Measurements from ENCODE around the gene MAGOH. TPM values are rescaled to one million over a fixed set of nuclear protein-coding genes. Genes with fewer than 3 reads are reported as not detected.

The MAGOH gene
- total and polyA plus RNA-seq, 2 of the 13 experiments (the other 11 are each of a cell fraction or from before 2014, with no cell fraction given) = 24.1 to 87.0 TPM

DNA sequence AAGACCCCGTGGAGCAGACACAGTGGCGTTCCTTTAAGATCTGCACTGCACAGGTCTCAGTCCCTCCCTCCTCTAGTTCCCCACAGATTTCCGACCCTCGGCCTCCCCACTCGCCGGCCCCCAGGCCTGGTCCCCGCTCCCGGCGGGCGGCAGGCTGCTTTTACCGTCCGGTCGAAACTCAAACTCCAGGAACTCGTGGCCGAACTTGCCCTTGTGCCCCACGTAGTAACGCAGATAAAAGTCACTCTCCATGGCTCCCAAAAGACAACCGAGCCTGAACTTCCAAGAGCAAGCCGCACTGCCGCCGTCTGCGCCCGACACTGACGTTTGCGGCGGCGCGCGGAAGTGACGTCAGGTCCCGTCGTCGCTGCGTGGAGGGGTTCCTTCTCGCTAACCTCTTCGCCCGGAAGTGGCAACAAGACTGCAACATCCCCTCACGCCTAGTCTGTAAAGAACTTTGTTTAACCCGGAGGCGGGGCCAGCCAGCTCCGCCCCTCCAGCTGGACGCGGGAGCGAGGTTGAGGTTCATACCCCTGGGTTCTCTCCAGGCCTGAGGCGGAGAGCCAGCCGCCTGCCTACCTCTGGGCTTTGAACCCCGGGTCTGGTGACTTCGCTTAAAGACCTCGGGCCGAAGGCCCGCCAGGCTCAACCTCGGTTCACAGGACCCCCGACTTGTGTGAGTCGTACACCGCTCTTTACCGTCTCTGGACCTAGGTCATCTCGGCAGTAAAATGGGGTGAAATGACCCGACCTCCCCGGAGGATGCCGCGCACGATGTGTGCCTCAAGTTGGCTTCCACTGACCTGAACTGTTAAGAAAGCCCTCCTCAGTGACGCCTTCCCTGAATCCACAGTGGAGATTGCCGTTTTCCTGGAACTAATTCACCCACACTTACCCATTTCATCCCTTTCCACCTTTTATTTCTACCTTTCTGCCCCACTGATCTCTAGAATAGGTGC, at the start of gene MAGOH (continued):
- TF ChIP-seq RAD21 (CRISPR knock-in tag; IDR thresholded peaks at IDR 0.05) = peak; percentile 32; the same call in 1 of the 2 replicates
- no peak for TF ChIP-seq IKZF4 (CRISPR knock-in tag; IDR thresholded peaks at IDR 0.05; ENCODE audit: borderline replicate concordance, low read depth, not compliant biosample characterization)
- no peak for TF ChIP-seq PAX8 (CRISPR knock-in tag; IDR thresholded peaks at IDR 0.05; ENCODE audit: borderline replicate concordance)
- TF ChIP-seq, protein P1, sequence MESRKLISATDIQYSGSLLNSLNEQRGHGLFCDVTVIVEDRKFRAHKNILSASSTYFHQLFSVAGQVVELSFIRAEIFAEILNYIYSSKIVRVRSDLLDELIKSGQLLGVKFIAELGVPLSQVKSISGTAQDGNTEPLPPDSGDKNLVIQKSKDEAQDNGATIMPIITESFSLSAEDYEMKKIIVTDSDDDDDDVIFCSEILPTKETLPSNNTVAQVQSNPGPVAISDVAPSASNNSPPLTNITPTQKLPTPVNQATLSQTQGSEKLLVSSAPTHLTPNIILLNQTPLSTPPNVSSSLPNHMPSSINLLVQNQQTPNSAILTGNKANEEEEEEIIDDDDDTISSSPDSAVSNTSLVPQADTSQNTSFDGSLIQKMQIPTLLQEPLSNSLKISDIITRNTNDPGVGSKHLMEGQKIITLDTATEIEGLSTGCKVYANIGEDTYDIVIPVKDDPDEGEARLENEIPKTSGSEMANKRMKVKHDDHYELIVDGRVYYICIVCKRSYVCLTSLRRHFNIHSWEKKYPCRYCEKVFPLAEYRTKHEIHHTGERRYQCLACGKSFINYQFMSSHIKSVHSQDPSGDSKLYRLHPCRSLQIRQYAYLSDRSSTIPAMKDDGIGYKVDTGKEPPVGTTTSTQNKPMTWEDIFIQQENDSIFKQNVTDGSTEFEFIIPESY (CRISPR knock-in tag; IDR thresholded peaks at IDR 0.05) = peak; percentile 2; the same call in 1 of the 2 replicates
- TF ChIP-seq PPARG (CRISPR knock-in tag; conservative IDR thresholded peaks at IDR 0.05) = no peak; the same call in 1 of the 2 replicates
- TF ChIP-seq MED8 (CRISPR knock-in tag; IDR thresholded peaks at IDR 0.05; ENCODE audit: insufficient replicate concordance) = peak; percentile 73
- 0 out of 2 replicates have a peak, but pooled peaks have one; percentile 23 for TF ChIP-seq ZNF782 (CRISPR knock-in tag; IDR thresholded peaks at IDR 0.05; ENCODE audit: borderline replicate concordance)
- no peak for TF ChIP-seq ZNF337 (CRISPR knock-in tag; IDR thresholded peaks at IDR 0.05; ENCODE audit: borderline replicate concordance, low read depth)
- no peak for TF ChIP-seq ZNF557 (CRISPR knock-in tag; IDR thresholded peaks at IDR 0.05)
- TF ChIP-seq, protein P2, sequence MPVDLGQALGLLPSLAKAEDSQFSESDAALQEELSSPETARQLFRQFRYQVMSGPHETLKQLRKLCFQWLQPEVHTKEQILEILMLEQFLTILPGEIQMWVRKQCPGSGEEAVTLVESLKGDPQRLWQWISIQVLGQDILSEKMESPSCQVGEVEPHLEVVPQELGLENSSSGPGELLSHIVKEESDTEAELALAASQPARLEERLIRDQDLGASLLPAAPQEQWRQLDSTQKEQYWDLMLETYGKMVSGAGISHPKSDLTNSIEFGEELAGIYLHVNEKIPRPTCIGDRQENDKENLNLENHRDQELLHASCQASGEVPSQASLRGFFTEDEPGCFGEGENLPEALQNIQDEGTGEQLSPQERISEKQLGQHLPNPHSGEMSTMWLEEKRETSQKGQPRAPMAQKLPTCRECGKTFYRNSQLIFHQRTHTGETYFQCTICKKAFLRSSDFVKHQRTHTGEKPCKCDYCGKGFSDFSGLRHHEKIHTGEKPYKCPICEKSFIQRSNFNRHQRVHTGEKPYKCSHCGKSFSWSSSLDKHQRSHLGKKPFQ (CRISPR knock-in tag; IDR thresholded peaks at IDR 0.05; ENCODE audit: insufficient replicate concordance) = peak; percentile 62
- TF ChIP-seq AGO2 (optimal IDR thresholded peaks at IDR 0.05; ENCODE audit: low read depth, low read length) = peak; percentile 73
- TF ChIP-seq PHF20 (CRISPR knock-in tag; IDR thresholded peaks at IDR 0.05) = peak; percentile 100
- TF ChIP-seq FOXK2 (IDR thresholded peaks at IDR 0.05) = peak; percentile 85
- no peak for TF ChIP-seq LCORL (IDR thresholded peaks at IDR 0.05)
- TF ChIP-seq LCORL (CRISPR knock-in tag; IDR thresholded peaks at IDR 0.05) = no peak
- TF ChIP-seq U2AF2 (IDR thresholded peaks at IDR 0.05; ENCODE audit: low read depth, low read length) = no peak
- peak; percentile 63 for TF ChIP-seq SAFB2 (CRISPR knock-in tag; IDR thresholded peaks at IDR 0.05; ENCODE audit: borderline replicate concordance, low read depth)
- peak; percentile 92 for TF ChIP-seq RXRA (CRISPR knock-in tag; IDR thresholded peaks at IDR 0.05)
- TF ChIP-seq DR1 (CRISPR knock-in tag; IDR thresholded peaks at IDR 0.05) = peak; percentile 54; the same call in 1 of the 2 replicates
- no peak for TF ChIP-seq ZFP62 (CRISPR knock-in tag; IDR thresholded peaks at IDR 0.05)
- no peak for TF ChIP-seq SSRP1 (CRISPR knock-in tag; IDR thresholded peaks at IDR 0.05)
- TF ChIP-seq, protein P3, sequence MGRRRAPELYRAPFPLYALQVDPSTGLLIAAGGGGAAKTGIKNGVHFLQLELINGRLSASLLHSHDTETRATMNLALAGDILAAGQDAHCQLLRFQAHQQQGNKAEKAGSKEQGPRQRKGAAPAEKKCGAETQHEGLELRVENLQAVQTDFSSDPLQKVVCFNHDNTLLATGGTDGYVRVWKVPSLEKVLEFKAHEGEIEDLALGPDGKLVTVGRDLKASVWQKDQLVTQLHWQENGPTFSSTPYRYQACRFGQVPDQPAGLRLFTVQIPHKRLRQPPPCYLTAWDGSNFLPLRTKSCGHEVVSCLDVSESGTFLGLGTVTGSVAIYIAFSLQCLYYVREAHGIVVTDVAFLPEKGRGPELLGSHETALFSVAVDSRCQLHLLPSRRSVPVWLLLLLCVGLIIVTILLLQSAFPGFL (CRISPR knock-in tag; IDR thresholded peaks at IDR 0.05) = no peak
- no peak for TF ChIP-seq RBAK (CRISPR knock-in tag; IDR thresholded peaks at IDR 0.05)
- peak; percentile 25; the same call in 1 of the 2 replicates for TF ChIP-seq TCF7 (IDR thresholded peaks at IDR 0.05; ENCODE audit: low read depth)

Data from HepG2 (cell line).